ENCODE data around the gene KRT84. TPM values are rescaled to one million over a fixed set of nuclear protein-coding genes. Genes with fewer than 3 reads are reported as not detected.

The KRT84 gene
- total RNA-seq, 4 donors from 2014 or later: not detected

- Histone ChIP-seq H3K4me1 (no peaks in the 10 kb centered on the region), H3K36me3 (no peaks in the 10 kb centered on the region), H3K9me3 (no peaks in the 10 kb centered on the region), H3K27me3 (no peaks in the 10 kb centered on the region), H3K4me3 (replicated peaks in 1 of 3) (no peak overlapping the region), H3K27ac (no peak overlapping the region)
- TF ChIP-seq CTCF (IDR thresholded peaks at IDR 0.05) (no peak), POLR2A (IDR thresholded peaks at IDR 0.05) (no peak)
- no peak for DNase-seq
- WGBS, 2 donors: 90 to 95% methylated on average over 6 of the region's 6 CpGs
- intact Hi-C loops (cut with DNase I): no loop called here
Observed at GRCh38 chr12:52432559-52433207, 47.2 kb upstream of the KRT84 start.

- H3K4me3 ChIP-seq (replicated peaks in 1 of 3): no peak overlapping the region
- no peak for TF ChIP-seq CTCF (IDR thresholded peaks at IDR 0.05)
- no peak for TF ChIP-seq POLR2A (IDR thresholded peaks at IDR 0.05)
- WGBS, 2 donors: 82 to 90% methylated on average over 9 to 10 of the region's 10 CpGs
- intact Hi-C loops (cut with DNase I): no loop called here
- no peaks in the 10 kb centered on the region for H3K36me3 ChIP-seq
- DNase-seq: no peak
- no peaks in the 10 kb centered on the region for H3K27me3 ChIP-seq
- H3K4me1 ChIP-seq: no peaks in the 10 kb centered on the region
- no peaks in the 10 kb centered on the region for H3K9me3 ChIP-seq
- H3K27ac ChIP-seq: no peak overlapping the region
Observed at GRCh38 chr12:52428121-52428520, 42.7 kb upstream of the KRT84 start.

- no peak for TF ChIP-seq POLR2A (IDR thresholded peaks at IDR 0.05)
- no peak for TF ChIP-seq CTCF (IDR thresholded peaks at IDR 0.05)
- intact Hi-C loops (cut with DNase I): no loop called here
- no peaks in the 10 kb centered on the region for H3K9me3 ChIP-seq
- no peak overlapping the region for H3K4me3 ChIP-seq (replicated peaks in 1 of 3)
- H3K4me1 ChIP-seq: no peaks in the 10 kb centered on the region
- DNase-seq: no peak
- H3K27me3 ChIP-seq: no peaks in the 10 kb centered on the region
- no peak overlapping the region for H3K27ac ChIP-seq
- 91 to 93% methylated on average over 1 of the region's 1 CpG for WGBS, 2 donors
- no peaks in the 10 kb centered on the region for H3K36me3 ChIP-seq
Observed at GRCh38 chr12:52427083-52427482, 41.6 kb upstream of the KRT84 start.

GRCh38 chr12:52426034-52426433 lies 40.6 kb upstream of the KRT84 start:
- H3K36me3 ChIP-seq: no peaks in the 10 kb centered on the region
- H3K27me3 ChIP-seq: no peaks in the 10 kb centered on the region
- no peak overlapping the region for H3K4me3 ChIP-seq (replicated peaks in 1 of 3)
- H3K4me1 ChIP-seq: no peaks in the 10 kb centered on the region
- intact Hi-C loops (cut with DNase I): no loop called here
- H3K27ac ChIP-seq: no peak overlapping the region
- no peak for TF ChIP-seq POLR2A (IDR thresholded peaks at IDR 0.05)
- TF ChIP-seq CTCF (IDR thresholded peaks at IDR 0.05): no peak
- WGBS, 2 donors: 85 to 95% methylated on average over 2 of the region's 2 CpGs
- no peaks in the 10 kb centered on the region for H3K9me3 ChIP-seq
- DNase-seq: no peak

GRCh38 chr12:52425466-52425865 lies 40.0 kb upstream of the KRT84 start:
- TF ChIP-seq CTCF (IDR thresholded peaks at IDR 0.05) (no peak), POLR2A (IDR thresholded peaks at IDR 0.05) (no peak)
- WGBS, 2 donors: 82 to 97% methylated on average over 5 of the region's 5 CpGs

More at GRCh38 chr12:52425466-52425865, 40.0 kb upstream of the KRT84 start:
- H3K27ac ChIP-seq: no peak overlapping the region
- intact Hi-C loops (cut with DNase I): no loop called here
- H3K4me1 ChIP-seq: no peaks in the 10 kb centered on the region
- H3K9me3 ChIP-seq: no peaks in the 10 kb centered on the region
- H3K4me3 ChIP-seq (replicated peaks in 1 of 3): no peak overlapping the region
- no peaks in the 10 kb centered on the region for H3K36me3 ChIP-seq
- H3K27me3 ChIP-seq: no peaks in the 10 kb centered on the region
- no peak for DNase-seq
